Measurements from ENCODE around the gene DNAJC4. TPM values are rescaled to one million over a fixed set of nuclear protein-coding genes. Genes with fewer than 3 reads are reported as not detected.

DNAJC4 gene
- polyA plus RNA-seq, 1 donor from 2014 or later, result 20.3 TPM

- TF ChIP-seq EZH2 (IDR thresholded peaks at IDR 0.05; ENCODE audit: borderline replicate concordance, insufficient read depth, low read length, poor library complexity, severe bottlenecking) (no peak), REST (IDR thresholded peaks at IDR 0.05; ENCODE audit: borderline replicate concordance) (no peak)
- Histone ChIP-seq H2AFZ (ENCODE audit: low read depth, low read length) (no peak overlapping the region), H3K4me3 (ENCODE audit: low read length) (no peak overlapping the region), H3K9me3 (ENCODE audit: low read length) (no peaks in the 10 kb centered on the region), H4K20me1 (ENCODE audit: insufficient read depth) (no peaks in the 10 kb centered on the region), H3K9ac (ENCODE audit: low read length) (no peak overlapping the region), H3K27ac (ENCODE audit: low read length) (no peak overlapping the region), H3F3A (ENCODE audit: insufficient read depth, low read length, poor library complexity, severe bottlenecking) (no peaks in the 10 kb centered on the region), H3K4me2 (ENCODE audit: low read length) (no peak overlapping the region), H3K36me3 (ENCODE audit: insufficient read depth, low read length) (peaks cover 6% of the 10 kb centered on the region), H3K79me2 (replicated peaks; ENCODE audit: insufficient read depth, low read length) (no peaks in the 10 kb centered on the region), H3K9me2 (ENCODE audit: insufficient read depth, low read length) (no peaks in the 10 kb centered on the region), H3K27me3 (ENCODE audit: insufficient read depth, low read depth, low read length) (no peaks in the 10 kb centered on the region)
Observed at GRCh38 chr11:64207256-64208085, 22.9 kb upstream of the DNAJC4 start.

GRCh38 chr11:64208086-64208795 is 22.1 kb upstream of the DNAJC4 start:
- no peak overlapping the region for H3K4me3 ChIP-seq (ENCODE audit: low read length)
- H3K9ac ChIP-seq (ENCODE audit: low read length), result no peak overlapping the region

More at GRCh38 chr11:64208086-64208795, 22.1 kb upstream of the DNAJC4 start:
- peaks cover 6% of the 10 kb centered on the region for H3K36me3 ChIP-seq (ENCODE audit: insufficient read depth, low read length)
- no peaks in the 10 kb centered on the region for H3K9me2 ChIP-seq (ENCODE audit: insufficient read depth, low read length)
- no peaks in the 10 kb centered on the region for H4K20me1 ChIP-seq (ENCODE audit: insufficient read depth)
- H3K27me3 ChIP-seq (ENCODE audit: insufficient read depth, low read depth, low read length), result no peaks in the 10 kb centered on the region
- no peaks in the 10 kb centered on the region for H3F3A ChIP-seq (ENCODE audit: insufficient read depth, low read length, poor library complexity, severe bottlenecking)
- H2AFZ ChIP-seq (ENCODE audit: low read depth, low read length), result no peak overlapping the region
- no peak overlapping the region for H3K27ac ChIP-seq (ENCODE audit: low read length)
- TF ChIP-seq REST (IDR thresholded peaks at IDR 0.05; ENCODE audit: borderline replicate concordance) (no peak), TAF1 (IDR thresholded peaks at IDR 0.05; ENCODE audit: low read depth) (no peak), EP300 (conservative IDR thresholded peaks at IDR 0.05; ENCODE audit: poor library complexity, severe bottlenecking) (no peak), MXI1 (conservative IDR thresholded peaks at IDR 0.05; ENCODE audit: poor library complexity, severe bottlenecking) (no peak), RAD21 (conservative IDR thresholded peaks at IDR 0.05) (no peak), POLR2AphosphoS5 (IDR thresholded peaks at IDR 0.05) (no peak), CTCF (IDR thresholded peaks at IDR 0.05; ENCODE audit: poor library complexity, severe bottlenecking) (no peak)
- H3K9me3 ChIP-seq (ENCODE audit: low read length), result no peaks in the 10 kb centered on the region
- H3K4me2 ChIP-seq (ENCODE audit: low read length), result no peak overlapping the region
- no peaks in the 10 kb centered on the region for H3K79me2 ChIP-seq (replicated peaks; ENCODE audit: insufficient read depth, low read length)

All from neural cell (in vitro differentiated cells).